Stimulated activated CD4-positive, alpha-beta T cell treated with anti-CD3 and anti-CD28 coated beads, Interleukin-12 subunit alpha, Interleukin-12 subunit beta, amount 100 ng/mL, for 48 hours (primary cell): ENCODE measurements around the gene ASIC3.

ENCODE experiments used
- DNase-seq, 3 donors: peaks; one replicate each; pipeline ENCODE4 v3.0.0-alpha.2; 2020; ENCODE audit warnings: low read depth in 2 of 3, low spot score in 1 of 3

Gene ASIC3

DNA sequence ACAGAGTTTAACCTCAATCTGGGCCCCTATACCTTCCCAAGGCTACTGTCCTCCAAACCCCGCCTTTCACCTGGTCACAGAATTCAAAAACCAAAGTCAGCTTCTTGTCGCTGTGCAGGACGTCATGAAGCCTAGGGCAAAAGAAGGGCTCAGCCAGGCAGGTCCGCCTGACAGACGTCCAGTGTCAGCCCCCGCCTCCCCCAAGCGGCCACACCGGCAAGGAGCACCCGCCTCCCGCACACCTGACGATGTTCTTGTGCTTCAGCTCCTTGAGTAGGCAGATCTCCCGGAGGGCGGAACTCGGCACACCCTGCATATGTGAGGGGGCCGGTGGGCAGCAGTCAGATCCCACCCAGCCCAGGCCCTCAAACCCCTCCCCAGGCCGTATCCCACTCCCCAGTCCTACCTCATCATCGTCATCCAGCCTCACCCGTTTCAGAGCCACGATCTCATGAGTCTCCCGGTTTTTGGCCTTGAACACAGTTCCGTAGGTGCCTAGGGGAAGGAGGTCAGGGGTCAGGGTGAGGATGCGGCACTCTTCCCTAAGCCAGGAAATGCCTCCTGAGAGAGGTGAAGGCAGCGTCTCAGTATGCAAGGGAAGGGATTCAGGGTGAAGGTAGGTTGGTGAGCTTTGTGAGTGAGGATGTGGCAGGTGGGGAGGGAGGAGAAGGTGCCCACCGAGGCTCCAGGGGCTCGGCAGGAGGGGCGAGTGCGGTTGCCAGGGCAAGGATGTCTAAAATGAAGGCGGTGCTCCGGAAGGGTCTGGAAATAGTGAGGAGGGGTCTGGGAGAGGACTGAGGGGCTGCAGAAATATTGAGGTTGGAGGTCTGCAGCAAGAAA is 8.6 kb downstream of the ASIC3 start:
- no peak for DNase-seq

DNA sequence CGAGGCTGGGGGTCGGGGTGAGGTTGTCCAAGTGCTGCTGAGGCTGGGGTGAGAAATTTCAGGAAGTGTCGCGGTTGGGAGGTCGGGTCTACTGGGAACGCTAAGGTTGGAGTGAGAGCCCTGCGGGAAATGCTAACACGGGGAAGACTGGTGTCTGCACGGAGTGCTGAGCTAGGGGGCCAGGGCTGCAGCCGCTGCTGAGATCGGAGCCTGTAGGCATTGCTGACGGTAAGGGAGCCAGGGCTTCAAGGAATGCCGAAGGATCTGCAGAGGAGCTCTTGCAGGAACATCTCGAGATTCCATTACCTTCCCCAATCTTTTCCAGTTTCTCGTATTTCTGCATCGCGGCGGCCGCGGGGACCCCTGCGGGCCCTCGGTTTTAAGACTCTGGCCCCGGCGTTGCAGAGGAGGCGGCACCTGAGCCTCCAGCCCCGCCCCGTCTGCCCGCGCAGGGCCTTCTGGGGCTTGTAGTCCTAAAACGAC is 9.2 kb downstream of the ASIC3 start, which contains the start of gene CDK5:
Gene CDK5, minus strand, starts transcription at position 392 of the 483 bp plus-strand sequence. Its CDS starts 49 bp downstream, at position 343.
- no peak for DNase-seq

- peak; percentile 92 to 97 (median 96) for DNase-seq
Measured at GRCh38 chr7:151057989-151058780, 9.9 kb downstream of the ASIC3 start.

DNA sequence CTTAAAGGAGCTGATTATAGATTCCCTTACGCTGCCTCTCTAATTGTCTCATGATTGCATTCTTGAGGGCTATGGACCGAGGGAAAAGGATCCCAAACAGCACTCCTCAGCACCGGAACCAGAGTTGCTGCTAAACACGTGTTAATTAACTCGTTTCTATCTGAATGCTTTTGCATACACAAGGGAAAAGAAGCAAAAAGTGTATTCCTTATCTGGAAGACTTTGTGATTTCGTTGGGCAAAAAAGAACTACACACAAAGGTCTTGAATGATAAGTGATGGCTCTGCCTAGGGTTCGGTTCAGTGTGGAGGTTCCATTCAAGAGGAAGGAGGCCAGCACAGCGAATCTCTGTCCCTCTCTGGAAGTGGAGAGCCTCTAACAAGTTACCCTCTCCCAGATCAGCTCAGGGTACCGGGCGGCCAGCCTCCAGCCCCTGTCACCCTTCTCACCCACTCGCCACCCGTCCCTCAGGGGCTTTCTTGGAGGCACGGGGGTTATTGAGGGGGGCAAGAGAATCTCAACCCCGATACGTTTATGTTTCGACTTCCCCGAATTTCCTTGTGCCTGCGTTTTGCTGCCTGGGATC is 10.5 kb downstream of the ASIC3 start:
- no peak for DNase-seq

- peak in 2 of 3 donors; percentile 54 to 63 for DNase-seq
Measured at GRCh38 chr7:151059367-151060112, 11.2 kb downstream of the ASIC3 start, which contains the start of gene SLC4A2. SLC4A2 (plus strand) TSS chr7:151059589; CDS start chr7:151061988, 2,399 bp downstream.

DNA sequence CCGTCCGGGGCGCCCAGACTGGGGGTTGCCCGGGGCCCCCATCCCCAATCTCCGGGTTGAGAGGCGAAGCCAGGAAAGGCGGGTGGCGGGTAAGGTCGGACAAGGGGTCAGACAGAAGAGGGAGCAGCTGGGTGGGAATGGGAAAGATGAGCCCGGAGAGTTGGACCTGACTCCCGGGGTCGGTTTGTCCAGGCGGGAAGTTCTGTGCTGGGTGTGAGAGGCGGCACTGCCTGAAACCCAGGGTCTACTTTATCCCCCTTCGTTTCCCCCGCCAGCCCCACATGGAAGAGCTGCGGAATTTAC is 11.7 kb downstream of the ASIC3 start:
- no peak for DNase-seq

DNA sequence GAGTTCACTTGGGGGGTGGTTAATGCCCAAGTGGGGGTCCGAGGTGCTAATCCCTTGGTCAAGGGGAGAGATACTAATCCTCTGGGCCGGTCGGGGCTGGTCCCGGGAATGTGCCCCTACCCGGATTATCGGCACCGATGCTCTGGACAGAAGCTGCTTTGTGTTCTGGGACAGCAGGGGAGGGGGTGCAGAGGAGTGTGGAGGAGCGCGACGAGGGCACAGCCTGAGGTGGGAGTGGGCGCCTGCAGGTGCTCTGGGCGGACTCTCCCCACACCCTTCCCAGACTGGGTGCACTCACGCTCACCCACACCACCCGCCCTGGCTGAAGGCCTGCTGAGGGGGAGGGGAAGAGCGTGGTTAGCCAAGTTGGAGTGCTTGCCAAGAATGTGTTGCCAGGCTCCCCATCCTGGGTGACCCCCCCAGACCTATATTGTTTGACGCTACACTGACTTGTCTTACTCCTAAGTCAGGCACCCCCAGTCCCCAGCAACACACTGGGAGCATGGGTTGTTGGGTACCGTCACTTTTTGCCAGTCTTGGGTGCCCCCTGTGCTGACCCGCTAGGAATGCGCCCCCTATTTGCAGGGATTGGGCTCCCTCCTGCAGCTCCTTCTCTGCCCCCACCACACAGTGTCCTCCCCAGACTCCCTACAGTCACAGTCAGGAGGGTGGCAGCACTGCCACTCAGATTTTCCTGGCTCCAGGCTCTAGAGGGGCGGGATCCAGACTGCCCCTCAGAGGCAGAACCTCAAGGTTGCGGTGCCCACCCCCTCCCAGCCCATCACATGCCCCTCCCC is 12.3 kb downstream of the ASIC3 start:
- no peak for DNase-seq

DNA sequence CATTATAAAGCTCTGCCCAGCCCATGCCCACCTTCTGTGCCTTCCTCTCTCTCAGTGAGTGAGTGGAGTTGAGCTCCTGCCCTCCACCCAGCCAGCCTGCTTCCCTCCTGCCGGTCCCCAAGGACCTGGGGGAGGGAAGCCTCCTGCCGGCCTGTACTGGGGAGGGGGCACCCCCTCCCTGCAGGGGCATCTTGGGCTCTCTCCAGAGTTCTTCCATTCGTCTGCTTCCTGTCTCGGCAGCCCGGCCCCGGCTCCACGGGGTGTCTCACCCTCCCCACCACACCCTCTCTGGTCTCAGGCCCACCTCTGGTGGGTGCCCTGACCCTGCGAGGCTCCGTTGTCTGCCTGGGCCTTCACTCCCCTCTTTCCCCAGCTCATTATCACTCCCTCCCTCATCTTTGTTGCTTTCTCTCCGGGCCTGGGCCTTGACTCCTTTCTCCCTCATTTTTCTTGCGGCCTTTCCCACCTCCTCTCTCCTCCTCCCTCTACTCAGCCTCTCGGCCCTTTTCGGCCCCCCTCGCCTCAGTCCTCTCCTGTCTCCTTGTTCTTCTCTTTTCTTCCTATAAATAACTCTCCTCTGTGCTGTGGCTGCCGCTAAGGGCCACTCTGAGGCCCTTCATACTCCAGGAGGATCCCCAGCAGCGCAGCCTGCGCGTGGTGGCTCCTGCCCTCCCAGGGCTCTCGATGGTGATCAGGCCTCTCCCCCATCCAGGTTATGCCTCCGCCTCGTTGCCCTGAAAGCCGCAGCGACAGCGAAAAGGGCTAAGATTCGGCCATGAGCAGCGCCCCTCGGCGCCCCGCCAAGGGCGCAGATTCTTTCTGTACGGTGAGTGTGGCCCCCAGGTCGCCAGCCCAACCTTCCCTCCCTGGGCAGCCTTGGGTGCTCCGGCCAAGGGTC is 13.1 kb downstream of the ASIC3 start:
- no peak for DNase-seq

GRCh38 chr7:151062111-151062398 is 13.7 kb downstream of the ASIC3 start:
- DNase-seq, result no peak

- DNase-seq, result no peak
Measured at GRCh38 chr7:151062399-151063211, 14.3 kb downstream of the ASIC3 start.

DNA sequence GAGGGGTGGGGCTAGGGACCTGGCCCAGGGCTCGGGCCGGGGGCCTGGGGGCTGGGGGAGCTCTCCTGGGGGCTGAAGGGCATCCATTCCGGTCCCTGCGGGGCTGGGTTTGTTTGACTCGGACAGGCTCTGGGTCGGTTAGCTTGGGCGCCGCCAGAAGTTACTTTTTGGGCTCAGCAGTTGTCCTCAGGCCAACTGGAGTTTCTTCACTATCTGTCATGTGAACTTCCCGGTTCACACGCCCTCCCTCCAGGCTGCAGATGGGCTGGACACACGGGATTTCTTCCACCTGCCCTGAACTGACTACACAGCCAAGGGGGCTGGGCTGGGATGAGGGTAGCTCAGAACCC is 14.9 kb downstream of the ASIC3 start:
- DNase-seq, result no peak

DNA sequence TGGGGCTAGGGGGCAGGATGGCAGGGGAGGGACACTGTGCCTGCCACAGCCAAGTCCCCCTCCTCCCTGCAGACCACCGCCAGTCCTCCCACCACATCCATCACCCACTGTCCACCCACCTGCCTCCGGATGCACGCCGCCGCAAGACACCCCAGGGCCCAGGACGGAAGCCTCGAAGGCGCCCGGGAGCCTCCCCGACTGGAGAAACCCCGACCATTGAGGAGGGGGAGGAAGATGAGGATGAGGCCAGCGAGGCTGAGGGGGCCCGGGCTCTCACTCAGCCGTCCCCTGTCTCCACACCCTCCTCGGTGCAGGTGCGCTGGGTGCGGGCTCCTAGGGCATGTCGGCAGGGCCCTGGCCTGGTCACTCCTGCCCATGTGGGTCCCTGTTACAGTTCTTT is 16.1 kb downstream of the ASIC3 start:
- no peak for DNase-seq

GRCh38 chr7:151064993-151065392 is 16.7 kb downstream of the ASIC3 start:
- no peak for DNase-seq

GRCh38 chr7:151065516-151065915 is 17.2 kb downstream of the ASIC3 start:
- DNase-seq, result no peak

DNA sequence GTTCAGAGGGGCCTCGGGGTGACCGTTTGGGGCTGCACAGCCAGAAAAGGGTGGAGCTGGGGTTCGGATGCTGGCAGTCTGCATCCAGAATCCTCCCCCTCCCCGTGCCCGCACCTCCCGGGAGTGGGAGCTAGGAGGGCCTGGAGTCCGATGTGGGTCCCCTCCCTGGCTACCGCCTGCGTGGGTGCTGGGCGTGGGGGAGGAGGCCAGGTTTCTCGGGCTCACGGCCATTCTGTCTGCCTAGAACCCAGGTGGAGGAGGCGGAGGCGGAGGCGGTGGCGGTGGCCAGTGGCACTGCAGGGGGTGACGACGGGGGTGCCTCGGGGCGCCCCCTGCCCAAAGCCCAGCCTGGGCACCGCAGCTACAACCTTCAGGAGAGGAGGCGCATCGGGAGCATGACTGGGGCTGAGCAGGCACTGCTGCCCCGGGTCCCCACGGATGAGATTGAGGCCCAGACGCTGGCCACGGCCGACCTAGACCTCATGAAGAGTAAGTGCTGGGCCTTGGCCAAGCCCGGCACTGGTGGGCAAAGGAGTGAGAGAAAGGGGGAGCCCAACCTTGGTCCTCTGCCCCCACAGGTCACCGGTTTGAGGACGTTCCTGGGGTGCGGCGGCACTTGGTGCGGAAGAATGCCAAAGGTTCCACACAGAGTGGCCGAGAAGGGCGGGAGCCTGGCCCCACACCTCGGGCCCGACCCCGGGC is 18.1 kb downstream of the ASIC3 start:
- DNase-seq, result no peak

DNA sequence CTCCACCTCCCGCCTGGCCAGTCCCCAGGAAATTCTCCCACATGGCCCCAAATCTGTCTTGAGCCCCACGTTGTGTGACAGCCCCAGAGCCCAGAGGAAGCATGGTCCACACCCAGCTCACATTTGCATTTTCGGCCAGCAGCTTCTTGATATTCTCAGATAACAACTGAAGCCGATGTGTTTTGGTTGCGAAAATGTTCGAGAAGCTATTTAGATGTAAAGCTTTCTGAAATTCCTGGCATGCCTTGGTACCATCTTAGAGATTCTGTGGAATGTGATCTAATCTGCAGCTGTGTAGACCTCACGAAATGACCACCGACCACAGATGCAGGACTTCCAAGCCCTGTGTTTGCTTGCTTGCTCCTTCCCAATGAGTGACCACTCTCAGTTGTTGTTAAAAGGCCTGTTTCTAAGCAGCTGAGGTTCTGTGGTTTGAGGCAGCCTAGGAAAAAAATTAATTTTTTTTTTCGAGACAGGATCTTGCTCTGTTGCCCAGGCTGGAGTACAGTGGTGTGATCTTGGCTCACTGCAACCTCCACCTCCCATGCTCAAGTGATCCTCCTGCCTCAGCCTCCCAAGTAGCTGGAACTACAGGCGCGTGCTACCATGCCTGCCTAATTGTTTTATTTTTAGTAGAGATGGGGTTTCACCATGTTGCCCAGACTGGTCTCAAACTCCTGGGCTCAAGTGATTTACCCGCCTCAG is 19.9 kb downstream of the ASIC3 start:
- DNase-seq, result no peak

- no peak for DNase-seq
Measured at GRCh38 chr7:151069841-151070573, 21.7 kb downstream of the ASIC3 start.
